ENCODE data around the gene TWSG1. TPM values are rescaled to one million over a fixed set of nuclear protein-coding genes. Genes with fewer than 3 reads are reported as not detected.

TWSG1 gene
- 55.5 and 68.2 TPM in 2 replicates for total RNA-seq (2012; rRNA removed)

GRCh38 chr18:9334329-9334972, at the start of gene TWSG1:
TSS of gene TWSG1 (plus strand) at chr18:9334773. CDS start at chr18:9337230, 2,457 bp downstream.
- H3K4me2 ChIP-seq (ENCODE audit: low read length): peak within 1 kb of the TSS; percentile 94
- H3K9ac ChIP-seq (ENCODE audit: low read depth, low read length): peak within 1 kb of the TSS; percentile 93
- peaks cover 16% of the 10 kb centered on the region for H3K36me3 ChIP-seq (ENCODE audit: insufficient read depth, low read length)
- H3K9me3 ChIP-seq (replicated peaks; ENCODE audit: low read length): no peaks in the 10 kb centered on the region
- H3K27me3 ChIP-seq (ENCODE audit: control insufficient read depth, insufficient read depth, low read length): no peaks in the 10 kb centered on the region
- peak within 1 kb of the TSS; percentile 91 for H3K4me3 ChIP-seq (ENCODE audit: low read length)
- peaks cover 10% of the 10 kb centered on the region for H3K4me1 ChIP-seq (ENCODE audit: control insufficient read depth, insufficient read depth, low read length)

GRCh38 chr18:9285604-9286003, 49.0 kb upstream of the TWSG1 start:
- H3K4me1 ChIP-seq (ENCODE audit: control insufficient read depth, insufficient read depth, low read length): no peaks in the 10 kb centered on the region
- no peak overlapping the region for H3K9ac ChIP-seq (ENCODE audit: low read depth, low read length)
- H3K27me3 ChIP-seq (ENCODE audit: control insufficient read depth, insufficient read depth, low read length): no peaks in the 10 kb centered on the region
- no peak overlapping the region for H3K4me3 ChIP-seq (ENCODE audit: low read length)
- H3K36me3 ChIP-seq (ENCODE audit: insufficient read depth, low read length): peaks cover 3% of the 10 kb centered on the region
- H3K4me2 ChIP-seq (ENCODE audit: low read length): no peak overlapping the region
- no peaks in the 10 kb centered on the region for H3K9me3 ChIP-seq (replicated peaks; ENCODE audit: low read length)

DNA sequence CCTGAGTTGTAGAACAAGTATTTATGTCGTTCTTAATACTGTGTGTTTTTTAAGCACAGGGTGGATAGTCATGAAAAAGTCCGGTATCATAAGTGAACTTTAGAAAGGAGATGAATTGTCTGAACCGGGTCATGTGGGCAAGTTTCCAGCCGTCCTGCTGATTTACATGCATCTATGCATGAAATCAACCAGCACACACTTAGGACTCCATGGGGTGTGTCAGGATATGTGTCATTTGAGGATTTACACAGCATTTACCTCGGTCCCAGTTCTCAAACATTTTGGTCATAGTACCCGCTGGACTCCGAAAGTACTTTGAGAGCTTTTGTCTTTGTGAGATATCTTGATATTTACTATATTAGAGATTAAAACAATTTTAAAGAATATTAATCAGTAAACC, 47.5 kb upstream of the TWSG1 start:
- no peaks in the 10 kb centered on the region for H3K36me3 ChIP-seq (ENCODE audit: insufficient read depth, low read length)
- no peaks in the 10 kb centered on the region for H3K9me3 ChIP-seq (replicated peaks; ENCODE audit: low read length)
- no peak overlapping the region for H3K4me3 ChIP-seq (ENCODE audit: low read length)
- H3K4me2 ChIP-seq (ENCODE audit: low read length): no peak overlapping the region
- H3K9ac ChIP-seq (ENCODE audit: low read depth, low read length): no peak overlapping the region
- no peaks in the 10 kb centered on the region for H3K27me3 ChIP-seq (ENCODE audit: control insufficient read depth, insufficient read depth, low read length)
- no peaks in the 10 kb centered on the region for H3K4me1 ChIP-seq (ENCODE audit: control insufficient read depth, insufficient read depth, low read length)

DNA sequence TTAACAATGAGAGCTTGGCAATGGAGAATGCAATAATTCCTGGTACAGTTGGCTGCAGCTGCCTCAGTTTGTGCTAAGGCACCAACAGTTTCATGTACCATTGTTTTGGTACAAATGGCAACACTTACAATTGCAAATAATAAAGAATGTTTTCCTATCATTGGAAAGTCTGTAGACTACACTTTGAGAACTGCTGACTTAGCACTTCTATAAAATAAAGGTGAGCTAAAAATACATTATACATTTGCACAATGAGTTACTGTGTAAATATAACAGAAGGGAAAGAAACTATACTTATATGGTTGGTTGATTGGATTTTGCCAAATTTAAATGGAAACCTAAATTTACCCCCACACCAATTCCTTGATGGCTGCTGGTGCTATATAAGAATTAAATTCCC, 44.9 kb upstream of the TWSG1 start:
- Histone ChIP-seq H3K9me3 (replicated peaks; ENCODE audit: low read length) (no peaks in the 10 kb centered on the region), H3K4me3 (ENCODE audit: low read length) (no peak overlapping the region), H3K9ac (ENCODE audit: low read depth, low read length) (no peak overlapping the region), H3K36me3 (ENCODE audit: insufficient read depth, low read length) (no peaks in the 10 kb centered on the region), H3K27me3 (ENCODE audit: control insufficient read depth, insufficient read depth, low read length) (no peaks in the 10 kb centered on the region), H3K4me1 (ENCODE audit: control insufficient read depth, insufficient read depth, low read length) (no peaks in the 10 kb centered on the region), H3K4me2 (ENCODE audit: low read length) (no peak overlapping the region)

GRCh38 chr18:9290156-9290555, 44.4 kb upstream of the TWSG1 start:
- no peaks in the 10 kb centered on the region for H3K36me3 ChIP-seq (ENCODE audit: insufficient read depth, low read length)
- H3K9ac ChIP-seq (ENCODE audit: low read depth, low read length): no peak overlapping the region
- H3K9me3 ChIP-seq (replicated peaks; ENCODE audit: low read length): no peaks in the 10 kb centered on the region
- H3K4me1 ChIP-seq (ENCODE audit: control insufficient read depth, insufficient read depth, low read length): no peaks in the 10 kb centered on the region
- no peak overlapping the region for H3K4me3 ChIP-seq (ENCODE audit: low read length)
- H3K27me3 ChIP-seq (ENCODE audit: control insufficient read depth, insufficient read depth, low read length): no peaks in the 10 kb centered on the region
- H3K4me2 ChIP-seq (ENCODE audit: low read length): no peak overlapping the region

GRCh38 chr18:9292047-9292446, 42.5 kb upstream of the TWSG1 start:
- no peaks in the 10 kb centered on the region for H3K36me3 ChIP-seq (ENCODE audit: insufficient read depth, low read length)
- H3K9me3 ChIP-seq (replicated peaks; ENCODE audit: low read length): no peaks in the 10 kb centered on the region
- no peak overlapping the region for H3K4me3 ChIP-seq (ENCODE audit: low read length)
- H3K4me2 ChIP-seq (ENCODE audit: low read length): no peak overlapping the region
- H3K4me1 ChIP-seq (ENCODE audit: control insufficient read depth, insufficient read depth, low read length): no peaks in the 10 kb centered on the region
- no peaks in the 10 kb centered on the region for H3K27me3 ChIP-seq (ENCODE audit: control insufficient read depth, insufficient read depth, low read length)
- H3K9ac ChIP-seq (ENCODE audit: low read depth, low read length): no peak overlapping the region

GRCh38 chr18:9293948-9294347, 40.6 kb upstream of the TWSG1 start:
- no peaks in the 10 kb centered on the region for H3K4me1 ChIP-seq (ENCODE audit: control insufficient read depth, insufficient read depth, low read length)
- no peaks in the 10 kb centered on the region for H3K9me3 ChIP-seq (replicated peaks; ENCODE audit: low read length)
- no peak overlapping the region for H3K4me3 ChIP-seq (ENCODE audit: low read length)
- H3K27me3 ChIP-seq (ENCODE audit: control insufficient read depth, insufficient read depth, low read length): no peaks in the 10 kb centered on the region
- H3K4me2 ChIP-seq (ENCODE audit: low read length): no peak overlapping the region
- H3K36me3 ChIP-seq (ENCODE audit: insufficient read depth, low read length): no peaks in the 10 kb centered on the region
- no peak overlapping the region for H3K9ac ChIP-seq (ENCODE audit: low read depth, low read length)

- H3K27me3 ChIP-seq (ENCODE audit: control insufficient read depth, insufficient read depth, low read length): no peaks in the 10 kb centered on the region
- no peak overlapping the region for H3K4me3 ChIP-seq (ENCODE audit: low read length)
- H3K9ac ChIP-seq (ENCODE audit: low read depth, low read length): no peak overlapping the region
- H3K9me3 ChIP-seq (replicated peaks; ENCODE audit: low read length): no peaks in the 10 kb centered on the region
- no peak overlapping the region for H3K4me2 ChIP-seq (ENCODE audit: low read length)
- no peaks in the 10 kb centered on the region for H3K4me1 ChIP-seq (ENCODE audit: control insufficient read depth, insufficient read depth, low read length)
- no peaks in the 10 kb centered on the region for H3K36me3 ChIP-seq (ENCODE audit: insufficient read depth, low read length)
These were observed 38.2 kb upstream of the TWSG1 start for GRCh38 chr18:9296233-9297006.

GRCh38 chr18:9297007-9297393, 37.6 kb upstream of the TWSG1 start:
- H3K9me3 ChIP-seq (replicated peaks; ENCODE audit: low read length): no peaks in the 10 kb centered on the region
- no peak overlapping the region for H3K4me3 ChIP-seq (ENCODE audit: low read length)
- no peaks in the 10 kb centered on the region for H3K4me1 ChIP-seq (ENCODE audit: control insufficient read depth, insufficient read depth, low read length)
- H3K36me3 ChIP-seq (ENCODE audit: insufficient read depth, low read length): no peaks in the 10 kb centered on the region
- no peak overlapping the region for H3K4me2 ChIP-seq (ENCODE audit: low read length)
- H3K9ac ChIP-seq (ENCODE audit: low read depth, low read length): no peak overlapping the region
- no peaks in the 10 kb centered on the region for H3K27me3 ChIP-seq (ENCODE audit: control insufficient read depth, insufficient read depth, low read length)

DNA sequence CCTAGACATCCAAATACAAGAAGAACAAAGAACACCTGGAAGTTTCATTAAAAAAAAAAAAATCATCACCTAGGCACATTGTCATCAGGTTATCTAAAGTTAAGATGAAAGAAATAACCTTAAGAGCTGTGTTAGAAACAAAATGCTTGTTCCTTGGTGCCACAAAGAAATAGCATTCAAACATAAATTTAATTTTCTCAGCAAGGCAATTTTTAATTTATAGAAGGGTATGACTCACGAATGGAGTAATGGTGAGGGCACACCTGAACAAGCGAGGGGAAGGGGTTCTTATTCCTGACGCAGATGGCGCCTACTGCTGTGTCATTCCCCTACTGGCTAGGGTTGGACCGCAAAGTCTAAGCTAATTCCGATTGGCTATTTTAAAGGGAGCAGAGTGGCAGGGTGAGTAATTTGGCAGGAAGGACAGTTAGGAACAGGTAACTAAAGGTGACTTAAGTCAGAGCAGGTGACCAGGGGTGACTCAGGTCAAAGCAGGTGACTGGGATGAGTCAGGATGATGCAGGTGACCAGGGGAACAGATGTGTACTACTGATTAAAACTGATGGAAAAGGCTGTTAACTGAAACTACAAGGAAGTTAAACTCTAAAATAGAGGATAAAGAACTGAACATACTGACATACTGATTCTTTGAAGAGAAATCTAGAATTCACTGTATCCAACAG, 30.0 kb upstream of the TWSG1 start:
- H3K36me3 ChIP-seq (ENCODE audit: insufficient read depth, low read length): no peaks in the 10 kb centered on the region
- no peak overlapping the region for H3K9ac ChIP-seq (ENCODE audit: low read depth, low read length)
- peaks cover 3% of the 10 kb centered on the region for H3K9me3 ChIP-seq (replicated peaks; ENCODE audit: low read length)
- H3K4me3 ChIP-seq (ENCODE audit: low read length): no peak overlapping the region
- no peak overlapping the region for H3K4me2 ChIP-seq (ENCODE audit: low read length)
- H3K4me1 ChIP-seq (ENCODE audit: control insufficient read depth, insufficient read depth, low read length): no peaks in the 10 kb centered on the region
- H3K27me3 ChIP-seq (ENCODE audit: control insufficient read depth, insufficient read depth, low read length): no peaks in the 10 kb centered on the region

DNA sequence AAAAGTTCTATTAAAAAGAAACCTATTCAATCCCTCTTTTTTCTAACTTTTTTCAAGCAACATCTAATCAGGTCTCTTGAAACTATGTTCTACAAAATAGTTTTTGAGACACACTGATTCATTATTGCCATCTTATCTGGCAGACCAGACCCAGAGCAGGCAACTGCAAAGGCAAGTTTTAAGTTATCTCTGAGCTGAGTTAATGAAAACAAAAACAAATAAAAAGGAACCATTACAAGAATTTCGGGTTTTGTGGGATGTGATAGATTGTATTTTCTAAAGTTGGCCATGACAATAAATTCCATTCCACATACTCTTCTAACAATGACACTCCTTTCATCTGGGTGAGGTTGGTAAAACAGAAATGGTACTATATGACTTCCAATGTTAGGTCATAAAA, 15.2 kb upstream of the TWSG1 start:
- H3K4me1 ChIP-seq (ENCODE audit: control insufficient read depth, insufficient read depth, low read length): peaks cover 11% of the 10 kb centered on the region
- no peak overlapping the region for H3K4me3 ChIP-seq (ENCODE audit: low read length)
- no peaks in the 10 kb centered on the region for H3K36me3 ChIP-seq (ENCODE audit: insufficient read depth, low read length)
- H3K9me3 ChIP-seq (replicated peaks; ENCODE audit: low read length): no peaks in the 10 kb centered on the region
- H3K27me3 ChIP-seq (ENCODE audit: control insufficient read depth, insufficient read depth, low read length): no peaks in the 10 kb centered on the region
- no peak overlapping the region for H3K9ac ChIP-seq (ENCODE audit: low read depth, low read length)
- no peak overlapping the region for H3K4me2 ChIP-seq (ENCODE audit: low read length)
